ENCODE measurements around the gene ZDHHC11B. TPM values are rescaled to one million over a fixed set of nuclear protein-coding genes. Genes with fewer than 3 reads are reported as not detected.
"Not testable (repeated sequence)": the region's sequence is repeated elsewhere in the genome, so short reads cannot be mapped to it uniquely, and the experiment has no call there.

ZDHHC11B gene
- total RNA-seq, 5 donors from 2014 or later (not counting 1 experiment from before 2014, with no cell fraction given), result 2.1 to 20.6 (median 3.6) TPM

DNA sequence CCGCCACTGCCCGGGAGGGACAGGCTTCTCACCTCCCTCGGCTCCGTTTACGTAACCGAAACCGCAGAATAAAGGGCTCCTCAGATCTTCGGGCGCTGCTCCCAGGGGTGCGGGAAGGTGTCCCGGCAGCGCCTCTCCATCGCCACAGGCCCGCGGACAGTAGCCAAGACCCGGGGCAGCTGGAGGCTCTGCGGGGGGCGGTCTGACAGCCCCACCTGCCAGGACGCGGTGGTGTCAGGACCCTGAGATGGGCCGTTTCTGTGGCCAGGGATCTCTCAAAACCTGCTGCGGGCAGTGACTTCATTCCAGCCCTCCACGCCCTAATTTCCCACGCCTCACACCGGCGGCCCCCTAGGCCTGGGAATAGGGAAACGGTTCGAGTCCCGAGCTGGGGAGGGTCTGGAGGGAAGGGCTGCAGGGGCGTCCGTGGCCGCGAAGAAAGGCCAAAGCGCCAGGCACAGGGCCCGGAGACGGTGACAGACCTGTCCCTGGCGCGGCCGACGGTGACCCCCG lies 91.9 kb downstream of the ZDHHC11B start:
- H3K36me3 ChIP-seq (ENCODE audit: control insufficient read depth in 2 of 2, extremely low read depth in 1 of 2, insufficient read depth in 1 of 2, low read length in 1 of 2); H3K4me1 Mint-ChIP-seq; H3K27ac Mint-ChIP-seq; H3K27me3 ChIP-seq (replicated peaks in 1 of 2; ENCODE audit: control insufficient read depth in 2 of 2, extremely low read depth in 1 of 2, insufficient read depth in 2 of 2, low read length in 1 of 2); H3K27me3 Mint-ChIP-seq; H3K9me3 Mint-ChIP-seq; H3K27ac ChIP-seq (ENCODE audit: low read length); POLR2A ChIA-PET; H3K9me3 ChIP-seq; H3K36me3 Mint-ChIP-seq; CTCF ChIA-PET: not testable (repeated sequence)
- peak in 2 of 35 experiments; percentile 16 to 46 for DNase-seq
- peak in 1 of 4 experiments; percentile 28 for ATAC-seq (replicated peaks in 1 of 4)
- Histone ChIP-seq H3K4me1 (ENCODE audit: control insufficient read depth in 1 of 2, extremely low read depth in 1 of 2, insufficient read depth in 2 of 2, low read length in 2 of 2) (peaks cover 0 to 15% of the 10 kb centered on the region in 2 experiments), H3K4me3 (ENCODE audit: control insufficient read depth in 1 of 2, extremely low read depth in 1 of 2, low read length in 1 of 2) (peak overlapping the region; percentile 38 to 51)
- H3K4me3 Mint-ChIP-seq, result peak overlapping the region; percentile 17 to 65 (median 34)
- 3% methylated on average over 26 of the region's 41 CpGs for WGBS (ENCODE audit: insufficient coverage)

DNA sequence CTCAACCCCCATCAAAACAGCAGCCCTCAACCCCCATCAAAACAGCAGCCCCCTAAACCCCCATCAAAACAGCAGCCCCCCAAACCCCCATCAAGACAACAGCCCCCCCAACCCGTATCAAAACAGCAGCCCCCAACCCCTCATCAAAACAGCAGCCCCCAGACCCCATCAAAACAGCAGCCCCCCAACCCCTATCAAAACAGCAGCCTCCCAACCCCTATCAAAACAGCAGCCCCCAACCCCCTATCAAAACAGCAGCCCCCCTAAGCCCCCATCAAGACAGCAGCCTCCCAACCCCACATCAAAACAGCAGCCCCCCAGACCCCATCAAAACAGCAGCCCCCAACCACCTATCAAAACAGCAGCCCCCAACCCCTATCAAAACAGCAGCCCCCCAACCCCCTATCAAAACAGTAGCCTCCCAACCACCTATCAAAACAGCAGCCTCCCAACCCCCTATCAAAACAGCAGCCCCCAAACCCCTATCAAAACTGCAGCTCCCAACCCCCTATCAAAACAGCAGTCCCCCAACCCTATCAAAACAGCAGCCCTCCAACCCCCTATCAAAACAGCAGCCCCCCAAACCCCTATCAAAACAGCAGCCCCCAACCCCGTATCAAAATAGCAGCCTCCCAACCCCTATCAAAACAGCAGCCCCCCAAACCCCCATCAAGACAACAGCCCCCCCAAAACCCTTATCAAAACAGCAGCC lies 92.6 kb downstream of the ZDHHC11B start:
- H3K4me3 ChIP-seq (ENCODE audit: control insufficient read depth in 1 of 2, extremely low read depth in 1 of 2, low read length in 1 of 2), result peak overlapping the region in 1 of 2 donors; percentile 51
- no peaks in the 10 kb centered on the region for H3K36me3 ChIP-seq (ENCODE audit: control insufficient read depth in 2 of 2, extremely low read depth in 1 of 2, insufficient read depth in 1 of 2, low read length in 1 of 2)
- ATAC-seq (replicated peaks in 1 of 4) (no peak), DNase-seq (no peak)
- no peaks in the 10 kb centered on the region for H3K9me3 Mint-ChIP-seq
- peaks cover 0 to 15% of the 10 kb centered on the region in 2 experiments for H3K4me1 ChIP-seq (ENCODE audit: control insufficient read depth in 1 of 2, extremely low read depth in 1 of 2, insufficient read depth in 2 of 2, low read length in 2 of 2)
- H3K9me3 ChIP-seq, result no peaks in the 10 kb centered on the region
- no peak overlapping the region for H3K27ac Mint-ChIP-seq
- H3K4me3 Mint-ChIP-seq, result peak overlapping the region; percentile 17 to 65 (median 51)
- H3K27me3 ChIP-seq (replicated peaks in 1 of 2; ENCODE audit: control insufficient read depth in 2 of 2, extremely low read depth in 1 of 2, insufficient read depth in 2 of 2, low read length in 1 of 2), result peaks cover 0 to 2% of the 10 kb centered on the region in 2 experiments
- no peak overlapping the region for H3K27ac ChIP-seq (ENCODE audit: low read length)
- CTCF ChIA-PET, result no interaction called here
- POLR2A ChIA-PET, result no interaction called here
- H3K27me3 Mint-ChIP-seq, result peaks cover 0 to 3% of the 10 kb centered on the region in 2 donors
- no peaks in the 10 kb centered on the region for H3K36me3 Mint-ChIP-seq
- H3K4me1 Mint-ChIP-seq, result peaks cover 0 to 2% (median 0%) of the 10 kb centered on the region in 3 donors
- WGBS (ENCODE audit: insufficient coverage), result 25% methylated on average over 1 of the region's 2 CpGs

DNA sequence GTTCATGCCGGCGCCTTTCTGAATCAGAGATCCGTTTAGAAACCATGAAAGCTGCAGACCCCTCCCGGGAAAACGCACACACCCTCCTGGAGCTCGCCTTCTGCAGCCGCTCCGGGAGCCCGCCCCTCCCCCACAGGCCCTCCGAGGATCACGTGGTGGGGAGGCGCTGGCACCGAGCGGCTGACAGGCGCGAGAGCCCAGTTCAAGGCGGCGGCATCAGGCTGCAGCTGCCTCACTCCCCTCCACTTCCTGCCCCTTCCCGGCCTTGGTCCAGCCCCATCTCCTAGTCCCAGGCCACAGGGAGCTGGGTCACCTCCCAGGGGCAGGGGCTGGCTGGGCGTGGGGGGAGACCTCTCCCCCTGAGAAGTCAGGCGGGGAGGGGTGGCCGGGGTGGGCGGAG lies 93.5 kb downstream of the ZDHHC11B start:
- POLR2A ChIA-PET; H3K4me3 Mint-ChIP-seq; H3K9me3 ChIP-seq; H3K36me3 Mint-ChIP-seq; DNase-seq; H3K27me3 Mint-ChIP-seq; H3K36me3 ChIP-seq (ENCODE audit: control insufficient read depth in 2 of 2, extremely low read depth in 1 of 2, insufficient read depth in 1 of 2, low read length in 1 of 2); H3K27ac ChIP-seq (ENCODE audit: low read length); H3K4me1 Mint-ChIP-seq; H3K27me3 ChIP-seq (replicated peaks in 1 of 2; ENCODE audit: control insufficient read depth in 2 of 2, extremely low read depth in 1 of 2, insufficient read depth in 2 of 2, low read length in 1 of 2); H3K9me3 Mint-ChIP-seq; ATAC-seq (replicated peaks in 1 of 4); H3K27ac Mint-ChIP-seq; CTCF ChIA-PET; H3K4me3 ChIP-seq (ENCODE audit: control insufficient read depth in 1 of 2, extremely low read depth in 1 of 2, low read length in 1 of 2): not testable (repeated sequence)
- H3K4me1 ChIP-seq (ENCODE audit: control insufficient read depth in 1 of 2, extremely low read depth in 1 of 2, insufficient read depth in 2 of 2, low read length in 2 of 2), result peaks cover 0 to 15% of the 10 kb centered on the region in 2 experiments
- no CpG with 5 or more reads among the region's 23 CpGs for WGBS (ENCODE audit: insufficient coverage)

DNA sequence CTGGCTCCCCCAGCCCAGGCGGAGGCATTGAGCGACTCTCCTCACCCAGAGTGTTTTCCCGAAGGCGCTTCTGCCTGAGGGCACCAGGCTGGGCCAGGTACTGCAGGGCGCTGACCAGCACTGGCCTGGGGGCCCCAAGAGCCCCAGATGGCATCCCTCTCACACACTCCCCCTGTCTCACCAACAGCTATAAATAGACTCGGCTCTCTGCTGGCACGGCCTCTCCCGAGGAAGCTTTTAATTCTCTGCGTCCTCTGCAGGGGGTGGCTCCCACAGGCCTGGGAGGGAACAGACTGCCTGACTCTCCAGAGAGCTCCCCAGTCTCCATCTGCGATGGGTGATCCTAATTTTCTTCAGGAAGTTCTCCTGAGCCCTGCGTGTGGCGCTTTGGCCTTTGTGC lies 94.2 kb downstream of the ZDHHC11B start:
- H3K4me1 Mint-ChIP-seq; H3K27me3 Mint-ChIP-seq; H3K36me3 Mint-ChIP-seq; H3K27me3 ChIP-seq (replicated peaks in 1 of 2; ENCODE audit: control insufficient read depth in 2 of 2, extremely low read depth in 1 of 2, insufficient read depth in 2 of 2, low read length in 1 of 2); CTCF ChIA-PET; H3K27ac ChIP-seq (ENCODE audit: low read length); H3K9me3 Mint-ChIP-seq; H3K36me3 ChIP-seq (ENCODE audit: control insufficient read depth in 2 of 2, extremely low read depth in 1 of 2, insufficient read depth in 1 of 2, low read length in 1 of 2); H3K4me3 Mint-ChIP-seq; ATAC-seq (replicated peaks in 1 of 4); H3K4me3 ChIP-seq (ENCODE audit: control insufficient read depth in 1 of 2, extremely low read depth in 1 of 2, low read length in 1 of 2); POLR2A ChIA-PET; H3K9me3 ChIP-seq; DNase-seq; H3K27ac Mint-ChIP-seq: not testable (repeated sequence)
- H3K4me1 ChIP-seq (ENCODE audit: control insufficient read depth in 1 of 2, extremely low read depth in 1 of 2, insufficient read depth in 2 of 2, low read length in 2 of 2), result peaks cover 0 to 15% of the 10 kb centered on the region in 2 experiments
- WGBS (ENCODE audit: insufficient coverage), result no CpG with 5 or more reads among the region's 12 CpGs

DNA sequence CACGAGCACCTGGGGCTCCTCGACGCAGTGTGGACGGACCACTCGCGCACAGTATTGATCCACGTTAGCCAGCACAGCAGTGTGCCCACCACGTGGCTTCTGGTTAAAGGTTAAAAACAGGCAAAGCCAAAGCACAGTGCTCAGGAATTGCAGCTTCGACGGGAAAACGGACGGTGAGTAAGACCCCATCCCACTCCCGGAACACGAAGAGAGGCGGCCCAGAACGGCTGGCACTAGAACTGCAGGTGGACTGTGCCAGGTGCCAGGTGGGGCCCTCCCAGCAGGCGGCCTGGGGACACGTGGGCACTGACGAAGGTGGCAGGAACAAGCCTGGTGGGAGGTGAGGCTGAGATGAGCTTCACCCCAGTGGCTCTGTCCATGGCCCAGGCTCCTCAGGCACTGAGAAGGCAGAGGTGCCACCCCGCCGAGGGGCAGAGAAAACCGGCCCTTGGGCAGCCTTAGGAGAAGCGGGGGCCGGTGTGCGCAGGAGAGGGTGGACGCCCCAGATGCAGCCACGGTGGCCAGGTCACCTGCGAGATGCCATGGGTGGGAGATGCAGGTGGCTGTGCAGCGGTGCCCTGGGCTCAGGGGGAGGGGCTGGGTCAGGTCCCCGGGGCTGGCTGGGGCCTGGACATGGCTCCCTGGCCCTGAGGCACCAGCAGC lies 96.0 kb downstream of the ZDHHC11B start:
- H3K27ac Mint-ChIP-seq; H3K36me3 ChIP-seq (ENCODE audit: control insufficient read depth in 2 of 2, extremely low read depth in 1 of 2, insufficient read depth in 1 of 2, low read length in 1 of 2); H3K4me1 Mint-ChIP-seq; H3K4me3 Mint-ChIP-seq; ATAC-seq (replicated peaks in 1 of 4); DNase-seq; H3K36me3 Mint-ChIP-seq; H3K4me3 ChIP-seq (ENCODE audit: control insufficient read depth in 1 of 2, extremely low read depth in 1 of 2, low read length in 1 of 2); CTCF ChIA-PET; H3K9me3 Mint-ChIP-seq; H3K27ac ChIP-seq (ENCODE audit: low read length); H3K27me3 Mint-ChIP-seq; POLR2A ChIA-PET; H3K9me3 ChIP-seq: not testable (repeated sequence)
- Histone ChIP-seq H3K27me3 (replicated peaks in 1 of 2; ENCODE audit: control insufficient read depth in 2 of 2, extremely low read depth in 1 of 2, insufficient read depth in 2 of 2, low read length in 1 of 2) (peaks cover 0 to 25% of the 10 kb centered on the region in 2 experiments), H3K4me1 (ENCODE audit: control insufficient read depth in 1 of 2, extremely low read depth in 1 of 2, insufficient read depth in 2 of 2, low read length in 2 of 2) (peaks cover 0 to 11% of the 10 kb centered on the region in 2 experiments)
- 89% methylated on average over 14 of the region's 30 CpGs for WGBS (ENCODE audit: insufficient coverage)

DNA sequence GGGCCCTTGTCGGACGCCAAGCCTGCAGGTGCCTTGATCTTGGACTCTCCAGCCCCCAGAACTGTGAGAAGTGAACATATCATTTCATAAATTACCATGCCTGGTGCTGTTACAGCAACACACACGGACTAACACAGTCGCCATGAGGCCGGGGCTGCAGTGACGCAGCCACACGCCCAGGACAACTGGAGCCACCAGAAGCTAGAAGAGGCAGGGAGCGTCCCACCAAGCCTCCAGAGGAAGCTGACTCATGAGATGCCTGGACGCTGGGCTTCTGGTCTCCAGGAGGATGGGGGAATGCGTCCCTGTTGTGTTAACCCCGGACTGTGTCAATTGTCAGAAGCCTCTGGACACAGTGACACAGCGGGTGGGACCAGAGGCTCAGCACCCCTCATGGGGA lies 97.6 kb downstream of the ZDHHC11B start:
- POLR2A ChIA-PET; DNase-seq; H3K9me3 ChIP-seq; CTCF ChIA-PET; H3K4me1 Mint-ChIP-seq; H3K4me3 Mint-ChIP-seq; H3K36me3 Mint-ChIP-seq; H3K27me3 Mint-ChIP-seq; H3K27ac ChIP-seq (ENCODE audit: low read length); H3K36me3 ChIP-seq (ENCODE audit: control insufficient read depth in 2 of 2, extremely low read depth in 1 of 2, insufficient read depth in 1 of 2, low read length in 1 of 2); H3K4me1 ChIP-seq (ENCODE audit: control insufficient read depth in 1 of 2, extremely low read depth in 1 of 2, insufficient read depth in 2 of 2, low read length in 2 of 2); H3K4me3 ChIP-seq (ENCODE audit: control insufficient read depth in 1 of 2, extremely low read depth in 1 of 2, low read length in 1 of 2); H3K9me3 Mint-ChIP-seq; H3K27ac Mint-ChIP-seq; ATAC-seq (replicated peaks in 1 of 4): not testable (repeated sequence)
- peaks cover 0 to 30% of the 10 kb centered on the region in 2 experiments for H3K27me3 ChIP-seq (replicated peaks in 1 of 2; ENCODE audit: control insufficient read depth in 2 of 2, extremely low read depth in 1 of 2, insufficient read depth in 2 of 2, low read length in 1 of 2)
- 70% methylated on average over 6 of the region's 12 CpGs for WGBS (ENCODE audit: insufficient coverage)
